Camera-type eye (tissue), 1 donor: Measurements from ENCODE around the gene PARN. TPM values are rescaled to one million over a fixed set of nuclear protein-coding genes. Genes with fewer than 3 reads are reported as not detected.

ENCODE experiments used
- total RNA-seq: library from RNA; depleted of rRNA; stranded (reverse); fragments of >200 nt; gene quantifications from one replicate; pipeline ENCODE4 v1.2.3, GENCODE V29; 2014

The PARN gene
- 47.6 TPM for total RNA-seq

GRCh38 chr16:14629919-14630619 is at the start of gene PARN:
Gene PARN, minus strand, starts transcription at chr16:14630260. Its CDS starts 135 bp downstream, at chr16:14630125.

GRCh38 chr16:14632693-14633569 is 2.9 kb upstream of the PARN start, which contains the start of gene BFAR:
Gene BFAR, plus strand, starts transcription at chr16:14632951. Its CDS starts 11,396 bp downstream, at chr16:14644347.

Other genes starting within 250 kb of the PARN start
- 101 TPM for gene BFAR, start 2.7 kb upstream of the PARN start, total RNA-seq
- not detected for gene PLA2G10, start 64.0 kb upstream of the PARN start, total RNA-seq
- gene NPIPA3, start 73.2 kb upstream of the PARN start, total RNA-seq = 1.0 TPM
- gene NPIPA2, start 112.3 kb upstream of the PARN start, total RNA-seq = 1.0 TPM
- gene NOMO1, start 203.5 kb upstream of the PARN start, total RNA-seq = 104 TPM